ENCODE data around the gene ATP5PD.
A peak's percentile ranks its signal among the peaks of the same experiment; 100 is the strongest.
"Not testable (repeated sequence)": the region's sequence is repeated elsewhere in the genome, so short reads cannot be mapped to it uniquely, and the experiment has no call there.

Gene ATP5PD

DNA sequence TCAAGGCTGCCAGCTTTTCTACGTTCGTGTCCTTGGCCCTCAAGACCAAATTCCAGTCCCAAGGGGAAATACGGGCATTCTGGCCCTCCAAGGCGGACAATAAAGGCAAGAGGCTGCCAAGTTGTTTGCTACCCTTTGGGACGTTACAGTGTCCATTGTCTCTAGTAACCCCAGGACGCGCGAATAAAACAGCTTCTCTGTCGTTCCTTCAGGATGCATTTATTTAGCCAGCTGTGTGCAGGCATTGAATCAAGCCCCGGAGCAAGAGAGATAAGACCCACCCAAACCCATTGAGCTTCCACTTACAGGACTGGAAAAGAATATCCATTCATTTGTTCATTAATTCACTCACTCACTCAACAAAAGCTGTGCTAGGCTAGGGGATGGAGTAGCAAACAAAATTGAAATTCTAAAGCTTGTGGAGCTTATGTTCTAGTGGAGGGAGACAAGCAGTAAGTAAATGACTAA is 33.6 kb downstream of the ATP5PD start:
- no peak for DNase-seq

DNA sequence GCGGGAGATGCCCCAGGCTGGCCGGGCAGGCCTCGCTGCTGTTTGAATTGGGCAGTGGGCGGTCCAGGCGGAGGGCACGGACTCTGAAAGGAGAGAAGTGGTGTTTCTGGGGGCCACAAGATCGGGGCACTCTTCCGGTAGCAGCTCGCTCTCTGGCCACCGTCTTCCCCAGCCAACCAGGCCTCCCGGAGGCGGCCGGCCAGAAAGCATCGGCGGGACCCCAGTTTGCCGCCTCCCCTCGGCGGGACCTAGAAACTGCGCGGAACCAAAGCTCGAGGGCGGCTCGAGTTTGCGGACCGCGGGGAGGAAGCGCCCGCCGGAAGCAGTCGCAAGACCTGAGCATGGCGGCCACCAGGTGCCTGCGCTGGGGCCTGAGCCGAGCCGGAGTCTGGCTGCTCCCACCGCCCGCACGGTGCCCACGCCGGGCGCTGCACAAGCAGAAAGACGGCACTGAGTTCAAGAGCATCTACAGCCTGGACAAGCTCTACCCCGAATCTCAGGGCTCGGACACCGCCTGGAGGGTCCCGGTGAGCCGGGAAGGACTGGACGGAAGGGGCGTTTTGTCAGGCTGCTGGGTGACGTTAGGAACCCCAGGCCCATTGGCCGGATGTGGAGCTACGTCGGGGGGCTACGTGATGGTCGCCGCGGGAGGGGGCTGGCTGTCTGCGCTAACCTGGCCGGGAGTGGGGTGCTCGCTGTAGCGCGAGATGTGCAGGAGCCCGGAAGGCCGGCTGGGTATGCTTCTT is 34.2 kb downstream of the ATP5PD start, which contains the start of gene MRPL58:
Gene MRPL58 (plus strand): TSS at position 325 of the 746 bp plus-strand sequence. CDS start 17 bp downstream, at position 342.
- DNase-seq, result peak; percentile 84

DNA sequence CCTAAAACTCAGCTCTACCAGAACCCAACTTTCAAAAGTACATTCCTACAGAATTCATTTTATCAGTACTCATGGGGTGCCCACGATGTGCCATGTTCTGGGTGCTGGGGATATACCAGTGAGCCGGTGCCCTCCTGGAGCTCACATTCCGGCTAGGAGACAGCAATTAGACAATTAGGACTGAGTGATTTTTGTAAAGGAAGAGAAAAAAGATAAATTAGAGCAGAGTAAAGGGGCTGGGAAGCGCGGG is 34.7 kb downstream of the ATP5PD start:
- no peak for DNase-seq

DNA sequence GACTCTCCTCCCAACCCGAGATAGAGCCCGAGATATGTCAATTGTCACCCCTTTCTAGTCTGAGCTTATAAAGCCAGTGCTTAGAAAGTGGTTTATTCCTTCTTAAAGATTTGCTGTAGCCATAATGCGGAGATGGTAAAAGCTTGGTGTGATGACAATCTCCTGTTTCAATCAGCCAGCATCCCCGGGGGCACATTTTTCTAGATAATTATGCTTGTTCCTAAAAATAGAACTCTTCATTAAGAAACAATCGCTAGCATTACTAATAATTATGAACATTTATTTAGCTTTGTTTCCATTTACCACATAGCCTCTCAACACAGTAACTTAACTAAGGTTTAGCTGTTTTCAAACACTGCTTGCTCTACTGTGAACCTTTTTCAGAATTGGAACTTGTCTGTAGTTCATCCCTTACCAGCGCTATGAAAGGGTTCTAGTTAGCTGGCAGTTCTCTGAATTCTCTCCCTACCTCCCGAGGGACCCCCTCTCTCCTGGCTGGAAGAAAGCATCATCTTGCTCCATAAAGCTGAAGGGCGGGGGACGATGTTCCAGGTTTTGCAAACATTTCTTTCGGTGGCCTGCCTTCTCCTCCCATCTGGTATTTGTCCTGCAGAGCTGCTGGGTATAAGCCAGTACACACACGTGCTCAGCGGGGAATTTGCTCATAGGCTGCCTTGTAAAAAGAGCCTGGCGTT is 35.2 kb downstream of the ATP5PD start:
- no peak for DNase-seq

DNA sequence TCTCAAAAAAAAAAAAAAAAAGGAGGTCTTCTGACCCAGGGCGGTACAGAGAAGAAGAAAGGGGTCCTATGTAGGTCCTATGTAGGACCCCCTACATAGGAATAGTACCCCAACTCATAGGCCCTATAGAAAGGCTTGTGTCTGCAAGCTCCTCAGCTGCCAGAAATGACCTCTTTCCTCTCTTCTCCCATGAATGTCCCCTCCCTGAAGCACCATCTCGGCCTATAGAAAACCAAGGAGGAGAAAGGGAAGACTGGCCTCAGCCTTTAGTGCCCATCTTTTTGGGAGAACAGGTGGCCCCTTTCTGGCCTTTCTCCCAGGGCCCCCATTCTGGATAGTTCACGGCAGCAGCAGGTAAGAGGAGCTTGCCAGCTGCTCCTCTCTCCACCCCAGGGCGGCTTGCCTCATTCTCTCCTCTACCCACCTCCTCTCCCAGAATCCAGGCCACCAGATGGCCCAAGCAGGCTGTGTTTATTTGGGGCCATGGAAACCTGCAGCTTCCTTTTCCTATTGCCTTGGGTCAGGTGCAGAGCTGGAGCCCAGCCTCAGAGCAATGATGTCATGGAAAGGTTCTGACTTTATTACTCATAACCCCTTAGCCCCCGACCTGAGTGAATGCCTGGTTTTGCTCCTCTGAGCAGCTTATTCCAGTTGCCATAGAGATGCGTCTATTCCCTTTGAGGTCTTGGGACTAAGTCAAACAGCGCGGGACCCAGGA is 35.9 kb downstream of the ATP5PD start:
- DNase-seq, result no peak

DNA sequence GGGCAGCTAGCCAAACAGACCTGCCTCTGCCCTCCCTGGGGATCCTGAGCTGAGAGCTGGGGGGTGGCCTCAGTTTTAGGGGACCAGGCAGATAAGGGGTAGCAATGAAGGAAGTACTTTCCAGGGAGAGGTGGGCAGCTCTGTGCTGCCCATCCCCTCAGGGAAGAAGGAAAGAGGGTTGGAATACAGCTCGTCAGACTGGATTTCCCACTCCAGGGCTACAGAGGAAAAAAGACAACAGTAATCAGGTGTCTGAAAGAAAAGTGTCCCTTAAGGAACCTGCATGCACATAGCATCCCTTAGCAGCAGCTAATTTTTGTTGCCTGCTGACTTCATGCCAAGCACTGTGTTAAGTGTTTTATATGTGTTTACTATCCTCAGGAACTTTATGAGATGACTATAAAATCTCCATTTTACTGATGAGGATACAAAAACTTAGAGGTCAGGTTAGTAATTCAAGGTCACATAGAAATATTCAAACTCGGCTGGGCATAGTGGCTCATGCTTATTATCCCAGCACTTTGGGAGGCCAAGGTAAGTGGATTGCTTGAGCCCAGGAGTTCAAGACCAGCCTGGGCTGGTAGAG is 37.5 kb downstream of the ATP5PD start:
- no peak for DNase-seq

DNA sequence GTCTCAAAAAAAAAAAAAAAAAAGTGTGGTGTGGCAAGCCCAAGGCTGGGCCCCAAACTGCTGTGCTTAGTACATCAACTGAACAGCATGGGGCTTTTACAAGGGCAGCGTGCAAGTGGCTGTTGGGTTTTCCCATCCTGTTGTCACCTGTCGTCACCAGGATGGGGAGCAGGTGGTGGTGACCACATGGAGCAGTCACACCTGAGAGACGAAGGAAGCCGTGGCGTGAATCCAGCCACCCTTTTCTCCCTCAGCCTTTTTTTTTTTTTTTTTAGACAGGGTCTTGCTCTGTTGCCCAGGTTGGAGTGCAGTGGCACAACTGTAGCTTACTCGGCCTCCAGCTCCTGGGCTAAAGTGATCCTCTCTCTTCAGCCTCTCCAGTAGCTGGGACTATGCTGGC is 38.4 kb downstream of the ATP5PD start:
- DNase-seq, result no peak

DNA sequence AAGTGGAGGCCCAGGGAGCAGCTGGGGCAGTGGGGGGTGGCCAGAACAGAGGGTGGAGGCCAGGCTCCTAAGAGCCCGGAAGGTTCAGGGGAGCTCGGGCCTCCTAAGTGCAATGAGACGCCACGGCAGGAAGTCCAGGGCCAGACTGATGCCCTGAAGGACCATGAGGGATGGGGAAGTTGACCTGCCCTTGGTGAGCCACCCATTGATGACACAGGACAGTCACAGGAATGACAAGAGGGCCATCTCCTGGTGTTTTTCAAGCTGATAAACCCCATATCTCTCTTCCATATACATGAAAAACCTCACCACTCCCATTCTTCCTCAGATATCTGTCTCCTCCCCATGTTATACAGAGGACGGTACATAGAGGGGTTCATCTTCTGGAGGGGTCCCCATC is 40.1 kb downstream of the ATP5PD start:
- no peak for DNase-seq

DNA sequence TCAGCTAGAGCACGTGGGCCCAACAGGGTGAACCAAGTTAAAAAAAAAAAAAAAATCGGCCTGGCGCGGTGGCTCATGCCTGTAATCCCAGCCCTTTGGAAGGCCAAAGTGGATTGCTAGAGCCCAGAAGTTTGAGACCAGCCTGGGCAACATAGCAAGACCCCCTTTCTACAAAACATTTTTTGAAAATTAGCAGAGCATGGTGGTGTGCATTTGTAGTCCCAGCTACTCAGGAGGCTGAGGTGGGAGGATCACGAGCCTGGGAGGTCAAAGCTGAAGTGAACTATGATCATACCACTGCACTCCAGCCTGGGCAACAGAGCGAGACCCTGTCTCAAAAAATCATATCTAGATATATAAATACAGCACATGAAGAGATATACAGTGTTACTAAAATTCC is 40.7 kb downstream of the ATP5PD start:
- DNase-seq, result not testable (repeated sequence)

DNA sequence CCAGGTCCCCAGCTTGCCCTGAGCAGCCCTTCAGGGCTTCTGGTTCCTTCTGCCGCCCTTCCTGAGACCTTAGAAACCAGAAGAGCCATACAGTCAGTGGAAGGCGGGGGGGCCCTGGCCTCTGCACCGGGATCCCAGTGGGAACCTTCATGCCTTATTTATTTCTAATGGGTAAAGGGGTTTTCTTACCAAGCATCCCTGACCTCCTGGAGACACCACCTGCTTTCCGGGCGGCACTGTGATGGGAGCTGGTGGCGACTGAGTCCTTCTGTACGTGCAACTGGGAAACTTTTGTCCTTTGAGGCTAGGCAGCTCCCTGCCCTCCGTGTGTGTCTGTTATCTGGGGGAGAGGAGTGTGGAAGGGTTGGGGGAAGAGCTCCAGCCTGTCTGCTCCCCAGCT is 41.5 kb downstream of the ATP5PD start:
- no peak for DNase-seq

DNA sequence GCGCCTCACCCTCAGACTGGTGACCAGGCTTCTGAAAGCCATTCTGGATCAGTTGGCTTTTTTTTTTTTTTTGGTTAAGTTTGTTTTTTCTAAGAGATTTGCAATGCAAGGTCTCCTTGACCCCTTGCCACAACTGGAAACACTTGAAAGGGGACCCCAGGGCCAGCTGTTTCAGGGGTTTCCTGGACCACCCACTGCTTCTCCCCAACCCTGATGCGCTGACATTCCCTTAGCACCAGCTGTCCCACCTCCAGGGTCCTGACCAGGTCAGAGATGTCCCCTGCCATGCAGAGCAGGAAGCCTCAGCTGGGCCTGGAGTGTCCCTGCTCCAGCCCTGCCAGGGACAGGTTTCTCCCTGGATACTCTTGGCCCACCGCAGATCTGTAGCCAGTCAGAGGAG is 42.4 kb downstream of the ATP5PD start:
- no peak for DNase-seq

DNA sequence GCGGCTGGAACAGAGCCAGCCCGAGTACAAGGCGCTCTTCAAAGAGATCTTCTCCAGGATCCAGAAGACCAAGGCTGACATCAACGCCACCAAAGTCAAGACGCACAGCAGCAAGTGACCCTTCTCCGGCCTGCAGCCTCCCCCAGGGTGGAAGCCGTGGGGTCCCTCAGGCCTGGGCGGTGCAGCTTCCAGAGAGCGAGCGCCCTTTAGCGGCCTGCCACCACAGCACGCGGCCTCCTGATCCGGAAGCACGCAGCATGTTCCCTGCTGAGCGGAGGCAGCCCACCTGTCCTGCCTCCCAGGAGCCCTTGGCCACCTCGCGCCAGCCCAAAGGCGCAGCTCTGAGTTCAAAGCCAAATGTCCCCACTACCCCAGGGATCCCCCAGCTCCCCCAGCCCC is 42.8 kb downstream of the ATP5PD start:
- no peak for DNase-seq

DNA sequence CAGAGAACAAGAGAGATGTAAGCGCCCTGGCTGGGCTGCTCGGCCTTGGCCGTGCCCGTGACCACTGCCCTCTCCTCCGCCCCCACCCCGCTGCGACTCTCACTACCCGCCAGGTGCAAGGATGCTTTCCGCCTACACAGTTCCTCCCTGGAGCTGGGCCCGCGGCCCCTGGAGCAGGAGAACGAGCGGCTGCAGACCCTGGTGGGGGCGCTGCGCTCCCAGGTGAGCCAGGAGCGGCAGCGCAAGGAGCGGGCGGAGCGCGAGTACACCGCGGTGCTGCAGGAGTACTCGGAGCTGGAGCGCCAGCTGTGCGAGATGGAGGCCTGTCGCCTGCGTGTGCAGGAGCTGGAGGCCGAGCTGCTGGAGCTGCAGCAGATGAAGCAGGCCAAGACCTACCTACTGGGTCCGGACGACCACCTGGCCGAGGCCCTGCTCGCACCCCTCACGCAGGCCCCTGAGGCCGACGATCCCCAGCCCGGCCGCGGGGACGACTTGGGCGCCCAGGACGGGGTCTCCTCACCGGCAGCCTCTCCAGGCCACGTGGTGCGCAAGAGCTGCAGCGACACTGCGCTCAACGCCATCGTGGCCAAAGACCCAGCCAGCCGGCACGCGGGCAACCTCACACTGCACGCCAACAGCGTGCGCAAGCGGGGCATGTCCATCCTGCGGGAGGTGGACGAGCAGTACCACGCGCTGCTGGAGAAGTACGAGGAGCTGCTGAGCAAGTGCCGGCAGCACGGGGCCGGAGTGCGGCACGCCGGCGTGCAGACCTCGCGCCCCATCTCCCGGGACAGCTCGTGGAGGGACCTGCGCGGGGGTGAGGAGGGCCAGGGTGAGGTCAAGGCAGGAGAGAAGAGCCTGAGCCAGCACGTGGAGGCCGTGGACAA is 43.5 kb downstream of the ATP5PD start:
- DNase-seq, result no peak

DNA sequence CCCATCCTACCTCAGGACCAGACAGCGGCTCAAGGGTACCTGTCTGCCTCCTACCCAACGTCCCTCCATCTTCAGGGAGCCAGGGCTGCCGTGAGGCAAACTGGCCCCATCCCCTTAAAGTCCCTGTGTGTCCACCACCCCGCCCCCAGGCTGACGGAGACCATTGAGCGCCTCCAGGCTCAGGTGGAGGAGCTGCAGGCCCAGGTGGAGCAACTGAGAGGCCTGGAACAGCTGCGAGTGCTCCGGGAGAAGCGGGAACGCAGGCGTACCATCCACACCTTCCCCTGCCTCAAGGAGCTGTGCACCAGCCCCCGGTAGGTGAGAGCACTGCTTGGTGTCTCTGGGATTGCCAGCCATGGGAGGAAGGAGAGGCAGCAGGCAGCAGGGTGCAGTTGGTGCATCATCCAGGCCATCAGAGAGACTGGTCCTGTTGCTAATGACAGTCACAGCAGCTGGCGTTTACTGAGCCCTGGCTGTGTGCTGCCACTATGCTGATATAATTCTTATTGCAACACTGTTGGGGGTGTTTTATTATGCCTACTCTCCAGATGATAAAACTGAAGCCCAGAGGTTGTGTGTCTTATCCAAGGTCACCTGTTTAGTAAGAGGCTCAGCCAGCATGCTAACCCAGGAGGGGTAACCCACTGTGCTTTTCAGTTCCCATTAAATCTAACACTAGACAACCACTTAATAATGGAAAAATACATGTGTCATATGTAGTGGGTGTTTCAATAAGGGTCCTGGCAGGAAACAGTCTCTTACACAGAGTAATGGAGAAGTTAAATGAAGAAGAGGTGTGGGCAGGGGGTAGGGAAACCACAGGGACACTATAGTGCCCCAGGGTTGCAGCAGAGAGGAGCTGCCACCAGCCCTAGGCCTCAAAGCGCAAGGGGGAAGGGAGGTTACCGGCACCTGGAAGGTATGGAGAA is 44.6 kb downstream of the ATP5PD start:
- DNase-seq, result no peak

DNA sequence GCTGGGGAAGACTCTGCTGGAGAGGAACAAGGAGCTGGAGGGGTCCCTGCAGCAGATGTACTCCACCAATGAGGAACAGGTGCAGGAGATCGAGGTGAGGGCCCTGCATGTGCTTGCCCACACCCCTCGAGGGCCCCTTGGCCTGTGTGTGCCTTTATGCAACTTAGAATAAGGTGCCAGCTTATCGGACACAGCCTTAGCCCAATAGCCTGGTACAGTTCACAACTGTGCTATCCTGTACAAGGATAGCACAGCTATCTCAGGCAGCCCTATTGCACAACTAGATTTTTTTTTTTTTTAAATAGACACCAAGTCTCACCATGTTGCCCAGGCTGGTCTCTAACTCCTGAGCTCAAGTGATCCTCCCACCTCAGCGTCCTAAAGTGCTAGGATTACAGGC is 47.2 kb downstream of the ATP5PD start:
- no peak for DNase-seq

DNA sequence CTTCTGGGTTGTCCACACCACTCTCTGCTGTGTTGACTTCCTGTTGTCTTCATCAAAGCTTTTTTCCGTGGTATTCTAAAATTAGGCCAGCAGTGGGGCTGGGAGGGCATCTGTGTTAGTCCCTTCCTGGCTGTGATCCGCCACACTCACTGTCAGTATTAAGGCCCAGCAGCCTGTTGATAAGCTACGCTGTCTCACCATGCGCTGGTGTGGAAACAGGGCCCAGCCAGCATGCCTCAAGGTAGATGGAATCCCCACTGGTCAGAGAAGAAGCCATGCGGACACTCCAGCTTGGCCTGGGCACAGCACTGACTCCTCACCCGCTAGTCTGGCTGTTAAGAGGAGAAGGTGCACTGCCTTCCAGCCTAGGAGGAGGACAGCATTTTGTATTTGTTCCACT is 48.0 kb downstream of the ATP5PD start:
- no peak for DNase-seq

DNA sequence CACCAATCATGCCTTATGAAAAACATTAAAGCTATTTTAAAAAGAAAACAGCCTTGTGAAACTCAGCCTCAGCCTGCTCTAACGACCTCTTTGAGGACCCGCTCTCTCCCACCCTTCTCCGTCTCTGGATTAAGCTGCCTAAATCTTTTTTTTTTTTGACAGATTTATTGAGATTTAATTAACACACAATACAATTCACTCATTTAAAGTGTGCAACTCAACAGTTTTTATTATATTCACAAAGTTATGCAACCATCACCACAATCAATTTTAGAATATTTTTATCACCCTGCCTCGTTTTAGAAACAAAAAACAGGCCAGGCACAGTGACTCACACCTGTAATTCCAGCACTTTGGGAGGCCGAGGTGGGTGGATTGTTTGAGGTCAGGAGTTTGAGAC is 50.9 kb downstream of the ATP5PD start:
- DNase-seq, result no peak

DNA sequence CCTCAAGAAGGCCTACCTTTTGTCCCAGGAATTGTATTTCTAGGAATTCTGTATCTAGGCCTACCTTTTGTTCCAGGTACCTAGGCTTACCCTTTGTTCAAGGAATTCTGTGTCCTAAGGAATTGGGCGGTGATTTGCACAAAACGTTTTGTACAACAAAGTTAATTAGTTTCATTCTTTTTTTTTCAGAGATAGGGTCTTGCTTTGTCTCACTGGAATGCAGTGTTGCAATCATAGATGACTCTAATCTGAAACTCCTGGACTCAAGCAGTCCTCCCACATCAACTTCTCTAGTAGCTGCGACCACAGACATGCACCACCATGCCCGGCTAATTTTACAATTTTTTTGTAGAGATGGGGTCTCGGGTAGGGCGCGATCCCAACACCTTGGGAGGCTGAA is 52.3 kb downstream of the ATP5PD start:
- no peak for DNase-seq

DNA sequence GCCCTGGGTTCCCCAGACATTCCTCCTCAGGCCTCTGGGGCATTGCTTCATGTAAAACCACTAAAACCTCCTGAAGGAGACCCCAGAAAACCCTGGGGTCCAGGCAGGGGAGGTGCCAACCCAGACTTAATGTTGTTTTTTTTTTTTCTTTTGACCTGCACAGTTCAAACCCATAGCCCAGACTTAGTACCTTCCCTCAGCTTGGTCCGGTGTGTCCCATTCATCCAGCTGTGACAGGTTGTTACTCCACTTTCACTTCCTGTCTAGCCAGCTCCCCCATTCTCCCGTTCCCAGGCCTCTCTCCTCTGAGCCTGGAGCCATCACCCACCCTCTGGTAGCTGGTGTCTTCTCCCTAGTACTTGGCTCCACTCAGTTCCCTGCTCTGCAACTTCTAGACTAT is 54.5 kb downstream of the ATP5PD start:
- no peak for DNase-seq

DNA sequence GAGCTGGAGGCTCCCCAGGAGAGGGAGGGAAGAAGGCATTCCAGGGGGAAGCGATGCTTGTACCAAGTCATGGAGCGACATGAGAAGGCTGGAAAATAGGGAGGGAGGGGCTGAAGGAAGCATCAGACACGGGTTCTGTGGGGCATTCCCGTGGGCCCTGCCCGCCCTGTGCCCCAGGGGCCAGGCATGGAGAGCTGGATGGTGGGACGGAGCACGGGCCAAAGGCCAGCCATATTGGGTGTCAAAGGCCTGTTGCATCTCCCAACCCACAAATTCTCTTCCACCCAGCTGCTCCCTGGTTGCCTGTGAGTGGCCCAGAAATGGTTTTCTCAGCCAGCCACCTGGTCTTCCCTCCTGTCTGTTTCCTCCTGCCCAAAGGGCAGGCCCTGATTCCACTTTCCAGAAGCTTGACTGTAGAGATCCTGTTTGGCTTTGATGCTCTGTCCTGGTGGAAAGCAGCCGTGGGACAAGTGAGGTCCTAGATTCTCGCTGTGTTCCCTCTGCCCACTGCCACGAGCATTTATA is 56.1 kb downstream of the ATP5PD start:
- no peak for DNase-seq

All from activated T-cell treated with anti-CD3 and anti-CD28 coated beads, Interleukin-2, amount 50 U/mL, for 1 hour (primary cell).